Measurements from ENCODE around the gene COPB1.

Gene COPB1

DNA sequence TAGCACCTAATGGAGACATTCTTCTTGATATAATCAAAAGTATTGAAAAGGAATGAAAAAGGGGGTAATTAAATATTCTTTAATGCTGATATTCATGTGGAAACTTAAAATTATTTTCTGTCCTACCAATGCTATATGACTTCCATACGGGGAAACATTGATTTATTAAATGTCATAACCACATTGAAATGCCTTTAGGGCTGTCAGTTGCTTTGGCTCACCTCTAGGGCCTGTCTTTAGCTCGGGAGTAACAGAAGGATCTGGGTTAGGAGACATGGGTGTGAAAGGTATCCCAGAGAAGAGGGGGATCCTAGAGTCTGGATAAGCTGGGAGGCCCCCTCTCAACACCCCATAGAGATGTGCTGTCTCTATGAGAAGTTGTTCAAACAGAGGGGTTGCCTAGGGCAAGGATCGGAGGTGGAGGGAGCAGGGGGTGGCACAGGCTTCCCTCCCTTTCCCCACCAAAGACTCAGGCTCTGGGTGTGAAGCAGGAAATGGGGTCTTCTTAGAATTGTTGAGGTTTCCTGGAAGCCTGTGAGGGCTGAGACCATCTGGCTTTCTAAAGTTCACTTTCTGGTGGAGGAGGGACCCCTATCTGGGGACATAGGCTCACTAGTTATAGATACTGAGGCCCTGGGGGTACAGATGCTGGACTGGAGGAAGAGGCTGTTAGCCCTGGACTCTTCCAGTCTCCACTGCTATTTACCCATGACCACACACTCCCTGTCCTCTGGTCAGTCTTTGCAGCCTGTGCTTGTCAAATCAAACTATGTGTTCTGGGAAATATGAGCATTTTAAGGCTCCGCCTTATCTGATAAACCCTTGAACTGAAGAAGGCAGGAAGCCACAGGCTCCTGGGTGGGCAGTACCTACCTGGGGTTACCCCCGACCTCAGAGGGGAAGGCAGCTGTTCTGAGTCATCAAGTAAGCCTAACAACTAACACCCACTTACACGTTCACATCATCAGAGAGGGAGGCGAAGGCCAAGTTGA, 84.8 kb downstream of the COPB1 start:
- Histone ChIP-seq H3K27me3 (ENCODE audit: low read length) (no peaks in the 10 kb centered on the region), H4K20me1 (ENCODE audit: low read depth, low read length) (no peaks in the 10 kb centered on the region), H3K36me3 (ENCODE audit: low read length) (no peaks in the 10 kb centered on the region), H2AFZ (ENCODE audit: low read depth, low read length, severe bottlenecking) (no peak overlapping the region), H3K9ac (ENCODE audit: low read length) (no peak overlapping the region), H3K4me2 (ENCODE audit: low read depth, low read length, poor library complexity, severe bottlenecking) (no peak overlapping the region), H3K9me3 (ENCODE audit: insufficient read depth, low read length) (no peaks in the 10 kb centered on the region), H3K27ac (ENCODE audit: low read depth, low read length) (no peak overlapping the region), H3K9me2 (replicated peaks; ENCODE audit: insufficient read depth, low read length) (no peaks in the 10 kb centered on the region), H3K79me2 (ENCODE audit: insufficient read depth, low read length) (no peaks in the 10 kb centered on the region), H3F3A (ENCODE audit: insufficient read depth) (no peaks in the 10 kb centered on the region), H3K4me3 (ENCODE audit: insufficient read depth, low read length, poor library complexity, severe bottlenecking) (no peak overlapping the region)
- no peak for TF ChIP-seq EZH2phosphoT487 (conservative IDR thresholded peaks at IDR 0.05; ENCODE audit: low read length)
- TF ChIP-seq, protein P1, sequence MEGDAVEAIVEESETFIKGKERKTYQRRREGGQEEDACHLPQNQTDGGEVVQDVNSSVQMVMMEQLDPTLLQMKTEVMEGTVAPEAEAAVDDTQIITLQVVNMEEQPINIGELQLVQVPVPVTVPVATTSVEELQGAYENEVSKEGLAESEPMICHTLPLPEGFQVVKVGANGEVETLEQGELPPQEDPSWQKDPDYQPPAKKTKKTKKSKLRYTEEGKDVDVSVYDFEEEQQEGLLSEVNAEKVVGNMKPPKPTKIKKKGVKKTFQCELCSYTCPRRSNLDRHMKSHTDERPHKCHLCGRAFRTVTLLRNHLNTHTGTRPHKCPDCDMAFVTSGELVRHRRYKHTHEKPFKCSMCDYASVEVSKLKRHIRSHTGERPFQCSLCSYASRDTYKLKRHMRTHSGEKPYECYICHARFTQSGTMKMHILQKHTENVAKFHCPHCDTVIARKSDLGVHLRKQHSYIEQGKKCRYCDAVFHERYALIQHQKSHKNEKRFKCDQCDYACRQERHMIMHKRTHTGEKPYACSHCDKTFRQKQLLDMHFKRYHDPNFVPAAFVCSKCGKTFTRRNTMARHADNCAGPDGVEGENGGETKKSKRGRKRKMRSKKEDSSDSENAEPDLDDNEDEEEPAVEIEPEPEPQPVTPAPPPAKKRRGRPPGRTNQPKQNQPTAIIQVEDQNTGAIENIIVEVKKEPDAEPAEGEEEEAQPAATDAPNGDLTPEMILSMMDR (IDR thresholded peaks at IDR 0.05; ENCODE audit: insufficient read depth, low read length, poor library complexity, severe bottlenecking) = no peak

DNA sequence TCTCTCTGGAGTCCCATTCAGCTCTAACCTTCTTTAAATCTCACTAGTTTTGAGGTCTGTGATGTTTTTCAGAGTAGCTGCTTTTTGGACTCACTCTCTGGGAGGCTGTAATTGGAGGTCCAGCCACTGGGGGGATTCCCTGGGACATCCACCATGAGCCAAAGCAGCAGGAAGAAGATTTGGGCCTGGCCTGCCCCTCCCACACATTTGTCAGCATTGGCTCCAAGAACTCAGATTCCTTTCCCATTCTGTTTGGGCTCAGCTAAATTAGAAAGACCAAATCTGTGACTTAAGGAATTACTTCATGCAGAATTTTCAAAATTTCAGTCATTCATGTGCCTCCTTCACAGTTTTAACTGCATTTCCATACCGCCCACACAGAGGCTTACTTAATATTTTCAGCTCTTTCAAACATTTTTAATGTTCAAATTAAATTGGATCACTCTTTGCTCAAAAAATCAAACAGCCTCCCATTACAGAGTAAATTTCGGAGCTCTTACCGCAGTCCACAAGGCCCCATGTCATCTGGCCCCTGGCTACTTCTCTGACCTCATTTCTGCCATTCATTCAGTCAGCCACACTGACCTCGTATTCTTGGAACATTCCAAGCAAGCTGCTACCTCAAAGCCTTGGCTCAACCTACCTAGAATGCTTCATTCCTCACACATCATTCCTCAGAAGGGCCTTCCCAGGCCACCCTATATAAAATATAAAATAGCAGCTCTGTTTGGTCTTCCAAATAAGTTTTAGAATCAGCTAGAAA, 86.1 kb downstream of the COPB1 start:
- H2AFZ ChIP-seq (ENCODE audit: low read depth, low read length, severe bottlenecking) = no peak overlapping the region
- no peaks in the 10 kb centered on the region for H3K9me3 ChIP-seq (ENCODE audit: insufficient read depth, low read length)
- TF ChIP-seq, protein P1 (IDR thresholded peaks at IDR 0.05; ENCODE audit: insufficient read depth, low read length, poor library complexity, severe bottlenecking) = no peak
- no peak for TF ChIP-seq EZH2phosphoT487 (conservative IDR thresholded peaks at IDR 0.05; ENCODE audit: low read length)
- H3K9me2 ChIP-seq (replicated peaks; ENCODE audit: insufficient read depth, low read length) = no peaks in the 10 kb centered on the region
- no peaks in the 10 kb centered on the region for H3K36me3 ChIP-seq (ENCODE audit: low read length)
- no peak overlapping the region for H3K27ac ChIP-seq (ENCODE audit: low read depth, low read length)
- H3K79me2 ChIP-seq (ENCODE audit: insufficient read depth, low read length) = no peaks in the 10 kb centered on the region
- no peaks in the 10 kb centered on the region for H3K27me3 ChIP-seq (ENCODE audit: low read length)
- H4K20me1 ChIP-seq (ENCODE audit: low read depth, low read length) = no peaks in the 10 kb centered on the region
- no peaks in the 10 kb centered on the region for H3F3A ChIP-seq (ENCODE audit: insufficient read depth)
- no peak overlapping the region for H3K4me2 ChIP-seq (ENCODE audit: low read depth, low read length, poor library complexity, severe bottlenecking)
- no peak overlapping the region for H3K4me3 ChIP-seq (ENCODE audit: insufficient read depth, low read length, poor library complexity, severe bottlenecking)
- H3K9ac ChIP-seq (ENCODE audit: low read length) = no peak overlapping the region

DNA sequence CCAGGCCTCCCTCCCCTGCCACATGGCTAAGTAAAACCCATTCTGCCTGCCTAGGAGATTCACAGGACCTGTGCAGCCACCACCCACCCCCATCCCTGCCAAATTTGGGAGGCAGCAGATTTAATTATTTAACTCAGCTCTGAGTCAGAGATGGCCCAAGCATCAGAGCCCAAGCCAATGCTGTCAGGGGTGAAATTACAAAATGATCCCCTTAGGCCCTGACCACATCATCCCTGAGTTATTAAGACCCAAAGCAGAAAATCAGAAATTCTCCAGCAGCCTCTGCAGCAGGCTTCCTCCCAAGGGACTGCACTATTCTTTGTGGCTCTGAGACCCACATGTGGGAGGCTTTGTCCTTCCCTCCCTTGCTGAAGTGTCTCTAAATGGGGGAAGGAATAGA, 87.8 kb downstream of the COPB1 start:
- no peaks in the 10 kb centered on the region for H3K9me2 ChIP-seq (replicated peaks; ENCODE audit: insufficient read depth, low read length)
- H3K4me3 ChIP-seq (ENCODE audit: insufficient read depth, low read length, poor library complexity, severe bottlenecking) = no peak overlapping the region
- TF ChIP-seq EZH2phosphoT487 (conservative IDR thresholded peaks at IDR 0.05; ENCODE audit: low read length) = no peak
- TF ChIP-seq, protein P1 (IDR thresholded peaks at IDR 0.05; ENCODE audit: insufficient read depth, low read length, poor library complexity, severe bottlenecking) = no peak
- H4K20me1 ChIP-seq (ENCODE audit: low read depth, low read length) = no peaks in the 10 kb centered on the region
- H3K27ac ChIP-seq (ENCODE audit: low read depth, low read length) = no peak overlapping the region
- no peak overlapping the region for H3K4me2 ChIP-seq (ENCODE audit: low read depth, low read length, poor library complexity, severe bottlenecking)
- H3F3A ChIP-seq (ENCODE audit: insufficient read depth) = no peaks in the 10 kb centered on the region
- H3K36me3 ChIP-seq (ENCODE audit: low read length) = no peaks in the 10 kb centered on the region
- H2AFZ ChIP-seq (ENCODE audit: low read depth, low read length, severe bottlenecking) = no peak overlapping the region
- no peaks in the 10 kb centered on the region for H3K27me3 ChIP-seq (ENCODE audit: low read length)
- no peaks in the 10 kb centered on the region for H3K79me2 ChIP-seq (ENCODE audit: insufficient read depth, low read length)
- no peaks in the 10 kb centered on the region for H3K9me3 ChIP-seq (ENCODE audit: insufficient read depth, low read length)
- H3K9ac ChIP-seq (ENCODE audit: low read length) = no peak overlapping the region
